NCI-H1048 (cell line): Measurements from ENCODE around the gene LRG1.

ENCODE experiments used
- DNase-seq: peaks from one replicate; lab custom pipeline; 2025; lab: John Stamatoyannopoulos, UW

Gene LRG1, protein sequence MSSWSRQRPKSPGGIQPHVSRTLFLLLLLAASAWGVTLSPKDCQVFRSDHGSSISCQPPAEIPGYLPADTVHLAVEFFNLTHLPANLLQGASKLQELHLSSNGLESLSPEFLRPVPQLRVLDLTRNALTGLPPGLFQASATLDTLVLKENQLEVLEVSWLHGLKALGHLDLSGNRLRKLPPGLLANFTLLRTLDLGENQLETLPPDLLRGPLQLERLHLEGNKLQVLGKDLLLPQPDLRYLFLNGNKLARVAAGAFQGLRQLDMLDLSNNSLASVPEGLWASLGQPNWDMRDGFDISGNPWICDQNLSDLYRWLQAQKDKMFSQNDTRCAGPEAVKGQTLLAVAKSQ

DNA sequence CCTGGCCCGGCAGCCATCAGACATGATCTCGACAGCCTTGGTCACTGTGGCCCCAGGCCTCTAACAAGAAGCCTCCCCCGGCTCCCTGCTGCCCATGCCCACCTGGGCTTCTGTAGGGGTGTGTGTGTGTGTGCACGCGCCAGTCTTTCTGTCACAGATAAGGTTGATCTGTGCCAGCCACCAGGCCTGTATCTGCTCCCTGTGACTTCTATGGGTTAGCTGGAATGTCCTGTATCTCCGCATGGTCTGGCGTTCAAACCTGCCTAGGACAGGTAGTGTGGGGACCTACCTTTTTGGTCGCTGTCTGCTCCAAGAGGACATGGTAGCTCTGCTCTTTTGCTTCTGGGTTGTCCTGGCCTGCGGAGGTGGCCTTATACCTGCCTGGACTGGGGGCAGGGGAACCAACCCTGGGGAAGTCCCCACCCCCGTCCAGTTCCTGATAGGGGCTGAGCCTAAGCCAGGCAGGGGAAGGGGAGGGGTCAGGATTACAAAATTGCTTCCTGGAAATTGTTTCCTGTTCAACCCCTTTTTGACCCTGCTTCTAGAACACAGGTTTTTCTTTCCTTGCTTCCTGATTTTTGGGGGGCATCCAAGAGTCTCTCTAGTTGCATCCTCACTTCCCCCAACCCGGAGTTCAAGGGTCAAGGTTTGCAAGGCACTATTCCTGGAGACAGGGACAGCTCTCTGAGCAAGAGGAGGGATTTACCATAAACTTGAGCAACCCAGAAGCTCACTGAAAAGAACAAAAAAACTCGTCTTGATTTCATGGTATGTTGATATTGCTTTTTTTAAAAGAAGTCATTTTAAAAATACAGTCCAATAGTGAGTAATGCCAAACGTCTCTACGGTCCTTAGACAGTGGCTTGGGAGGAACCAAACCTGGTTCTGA is at the start of gene LRG1:
Gene LRG1, minus strand, starts transcription at position 344 of the 889 bp plus-strand sequence. Its CDS starts 23 bp downstream, at position 321.
- no peak for DNase-seq

DNA sequence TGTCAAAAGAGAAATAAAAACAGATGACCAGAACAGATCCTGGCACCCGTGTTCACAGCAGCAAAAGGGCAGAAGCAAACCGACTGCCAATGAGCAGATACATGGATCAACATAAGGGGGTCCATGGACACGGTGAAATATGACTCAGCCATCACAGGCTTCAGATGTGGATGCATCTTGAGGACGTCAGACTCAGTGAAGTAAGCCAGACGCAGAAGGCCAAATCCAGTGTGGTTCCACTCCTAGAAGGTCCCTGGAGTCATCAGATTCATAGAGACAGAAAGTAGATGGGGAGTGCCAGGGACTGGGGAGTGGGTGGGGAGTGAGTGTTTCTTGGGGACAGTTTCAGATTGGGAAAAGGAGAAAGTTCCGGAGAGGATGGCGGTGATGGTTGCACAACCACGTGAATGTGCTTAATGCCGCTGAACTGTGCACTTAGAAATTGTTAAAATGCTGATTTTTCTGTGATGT is 48.5 kb upstream of the LRG1 start:
- no peak for DNase-seq

DNA sequence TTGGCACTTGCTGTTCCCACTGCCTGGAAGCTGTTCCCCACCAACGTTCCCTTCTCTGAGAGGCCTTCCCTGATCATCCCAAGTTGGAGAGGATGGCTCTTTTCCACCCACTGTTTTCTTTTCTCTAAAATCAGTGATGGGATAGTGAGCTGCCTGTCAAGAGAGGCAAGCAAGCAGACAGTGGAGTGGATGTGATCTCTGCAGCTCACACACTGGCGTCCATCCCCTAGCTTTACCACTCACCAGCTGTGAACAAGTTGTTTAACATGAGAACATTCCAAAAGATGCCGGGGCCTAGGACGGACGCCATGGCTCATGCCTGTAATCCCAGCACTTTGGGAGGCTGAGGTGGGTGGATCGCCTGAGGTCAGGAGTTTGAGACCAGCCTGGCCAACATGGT is 47.7 kb upstream of the LRG1 start:
- no peak for DNase-seq

- no peak for DNase-seq
Measured at GRCh38 chr19:4586691-4587090, 46.9 kb upstream of the LRG1 start.

- no peak for DNase-seq
Measured at GRCh38 chr19:4586245-4586644, 46.4 kb upstream of the LRG1 start.

GRCh38 chr19:4585556-4585955 is 45.7 kb upstream of the LRG1 start:
- no peak for DNase-seq

GRCh38 chr19:4584670-4585460 is 45.0 kb upstream of the LRG1 start:
- DNase-seq: no peak

- no peak for DNase-seq
Measured at GRCh38 chr19:4583961-4584669, 44.3 kb upstream of the LRG1 start.

GRCh38 chr19:4582980-4583842 is 43.4 kb upstream of the LRG1 start:
- DNase-seq: no peak

- DNase-seq: no peak
Measured at GRCh38 chr19:4581666-4582553, 42.1 kb upstream of the LRG1 start.

DNA sequence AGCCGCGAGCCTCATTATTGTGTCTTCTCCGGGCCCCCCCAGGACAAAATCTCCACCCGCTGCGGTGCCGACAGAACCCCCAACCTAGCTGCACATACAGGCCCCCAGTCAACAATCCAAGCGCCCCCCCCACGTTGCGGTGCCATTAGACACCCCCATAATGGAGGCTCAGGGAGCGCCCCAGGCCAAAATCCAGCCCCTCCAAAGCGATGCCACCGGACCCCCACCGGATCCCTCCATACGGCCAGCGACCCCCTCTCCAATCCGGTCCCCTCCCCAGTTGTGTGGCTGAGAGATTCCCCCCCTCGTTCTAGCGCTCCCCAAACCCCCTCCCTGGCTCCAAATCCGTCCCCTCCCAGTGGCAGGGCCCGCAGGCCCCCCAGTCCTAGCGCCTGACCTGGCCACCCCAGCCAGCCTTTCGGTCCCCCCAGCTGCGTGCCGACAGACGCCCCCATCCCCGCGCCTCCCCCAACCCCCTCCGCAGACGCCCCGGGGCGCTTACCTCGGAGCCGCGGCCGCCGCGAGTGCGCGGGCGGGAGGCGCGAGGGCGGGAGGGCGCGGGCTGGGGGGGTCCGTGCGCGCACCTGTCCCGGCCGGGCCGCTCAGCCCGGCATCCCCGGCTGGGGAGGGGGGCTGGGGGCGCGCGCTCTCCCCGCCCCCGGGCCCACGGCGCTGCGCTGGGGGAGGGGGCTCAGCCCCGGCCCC is 41.3 kb upstream of the LRG1 start:
- no peak for DNase-seq

DNA sequence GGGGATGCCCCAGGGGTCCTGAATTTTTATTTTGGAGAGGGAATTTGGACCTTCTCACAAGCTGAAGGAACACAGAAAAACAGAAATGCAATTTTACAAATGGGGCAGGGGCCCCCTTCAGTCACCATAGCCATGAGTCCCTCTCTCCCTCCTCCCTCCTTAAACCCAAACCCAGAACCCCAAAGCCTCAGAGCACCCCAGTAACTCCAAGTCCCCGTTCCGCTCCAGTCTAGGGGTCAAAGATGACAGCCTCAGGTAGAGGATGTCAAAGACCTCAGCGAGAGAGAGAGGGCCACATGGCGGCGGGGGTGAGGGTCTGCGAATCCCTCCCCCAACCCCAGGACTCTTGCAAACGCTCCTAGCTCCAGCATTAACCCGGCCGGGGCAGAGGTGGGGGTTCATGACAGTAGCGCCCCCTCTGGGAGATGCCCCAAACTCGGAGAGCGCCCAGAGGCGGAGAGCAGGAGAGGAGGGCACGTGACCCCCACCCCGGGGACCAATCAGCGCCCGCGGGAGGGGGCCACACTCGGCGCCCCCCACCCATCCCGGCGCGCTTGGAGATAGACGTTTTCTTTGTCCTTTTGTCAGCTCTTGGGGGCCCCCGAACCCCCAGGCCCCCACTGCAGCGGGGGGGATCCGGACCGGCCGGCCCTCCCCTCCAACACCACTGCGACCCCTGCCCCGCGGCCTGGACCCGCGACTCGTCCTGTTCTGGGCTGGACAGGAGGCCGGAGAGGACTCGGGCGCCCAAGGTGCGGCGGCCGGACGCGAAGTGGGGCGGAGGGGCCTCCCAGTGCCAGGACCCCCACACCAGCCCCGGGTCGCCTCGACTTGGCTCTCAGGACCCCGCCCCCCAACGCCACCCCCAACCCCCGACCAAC is 40.4 kb upstream of the LRG1 start:
- no peak for DNase-seq

- no peak for DNase-seq
Measured at GRCh38 chr19:4579389-4579788, 39.6 kb upstream of the LRG1 start.

- DNase-seq: no peak
Measured at GRCh38 chr19:4578552-4579248, 38.9 kb upstream of the LRG1 start.

- DNase-seq: no peak
Measured at GRCh38 chr19:4577020-4577782, 37.4 kb upstream of the LRG1 start.
